ENCODE results near the gene SEMA5B. TPM values are rescaled to one million over a fixed set of nuclear protein-coding genes. Genes with fewer than 3 reads are reported as not detected.

The SEMA5B gene
- total and polyA plus RNA-seq, 12 donors = 1.3 to 12.7 (median 7.4) TPM

- Histone ChIP-seq H3K27me3 (no peaks in the 10 kb centered on the region), H3K4me3 (no peak overlapping the region), H3K4me1 (no peaks in the 10 kb centered on the region), H3K36me3 (peaks cover 0 to 73% (median 7%) of the 10 kb centered on the region in 9 donors), H3K27ac (no peak overlapping the region), H3K9me3 (no peaks in the 10 kb centered on the region)
- no peak for TF ChIP-seq CTCF (IDR thresholded peaks at IDR 0.05)
- intact Hi-C loops (cut with DNase I) = no loop called here
- DNase-seq = no peak
- no peak for ATAC-seq
Observed at GRCh38 chr3:122864498-122864897, 163.1 kb downstream of the SEMA5B start.

GRCh38 chr3:122862381-122862780 lies 165.2 kb downstream of the SEMA5B start:
- intact Hi-C loops (cut with DNase I) = no loop called here
- no peak for ATAC-seq

More at GRCh38 chr3:122862381-122862780, 165.2 kb downstream of the SEMA5B start:
- Histone ChIP-seq H3K9me3 (no peaks in the 10 kb centered on the region), H3K27ac (no peak overlapping the region), H3K36me3 (peaks cover 0 to 75% (median 7%) of the 10 kb centered on the region in 9 donors), H3K4me3 (no peak overlapping the region), H3K27me3 (no peaks in the 10 kb centered on the region), H3K4me1 (no peaks in the 10 kb centered on the region)
- DNase-seq = no peak
- no peak for TF ChIP-seq CTCF (IDR thresholded peaks at IDR 0.05)

Other genes starting within 250 kb of the SEMA5B start
- gene HSPBAP1, start 233.9 kb downstream of the SEMA5B start, total RNA-seq = 1 to 10 TPM; 2.7 to 6.8 (median 4.0) TPM
- gene HSPBAP1, start 233.9 kb downstream of the SEMA5B start, polyA plus RNA-seq = 10 to 100 TPM in 1 of 2 donors, 1 to 10 TPM in 1; 3.6 to 18.5 TPM
- 10 to 100 TPM; 13.2 to 19.7 (median 15.7) TPM for gene SLC49A4, start 232.7 kb downstream of the SEMA5B start, total RNA-seq
- 1 to 10 TPM; 3.1 to 6.8 TPM for gene SLC49A4, start 232.7 kb downstream of the SEMA5B start, polyA plus RNA-seq
- 10 to 100 TPM in 1 of 10 donors, 1 to 10 TPM in 9; 4.2 to 14.6 (median 6.3) TPM for gene PDIA5, start 39.3 kb upstream of the SEMA5B start, total RNA-seq
- gene PDIA5, start 39.3 kb upstream of the SEMA5B start, polyA plus RNA-seq = 1 to 10 TPM; 5.7 to 8.1 TPM
- 10 to 100 TPM in 6 of 10 donors, 1 to 10 TPM in 4; 7.0 to 13.6 (median 10.3) TPM for gene SEC22A, start 174.2 kb upstream of the SEMA5B start, total RNA-seq
- gene SEC22A, start 174.2 kb upstream of the SEMA5B start, polyA plus RNA-seq = 1 to 10 TPM; 2.9 to 9.5 TPM